OCI-LY1 (cell line): ENCODE measurements around the gene PIP5K1C.
A peak's percentile ranks its signal among the peaks of the same experiment; 100 is the strongest.

ENCODE experiments used
- H2AFZ ChIP-seq: fragments of 200-600 bp; sonication (generic), shearing (Covaris generic); 2 replicates; pipeline ENCODE4 v1.6.0; 2014; ENCODE audit warnings: antibody characterized with exemption, mild to moderate bottlenecking, low read length
- H3F3A ChIP-seq: fragments of 200-600 bp; sonication (generic), shearing (Covaris generic); 2 replicates; pipeline ENCODE4 v1.6.0; 2014; ENCODE audit warnings: mild to moderate bottlenecking, antibody characterized with exemption, low read length, moderate library complexity; ENCODE audit not compliant: insufficient read depth
- H3K27ac ChIP-seq: fragments of 200-600 bp; sonication (generic); 2 replicates; pipeline ENCODE4 v1.5.1; 2014; ENCODE audit warnings: low read length, mixed run types, mild to moderate bottlenecking, low read depth; ENCODE audit not compliant: poor library complexity, severe bottlenecking
- H3K27me3 ChIP-seq: fragments of 200-600 bp; sonication (generic); 2 replicates; pipeline ENCODE4 v1.6.0; 2014; ENCODE audit warnings: antibody characterized with exemption, mild to moderate bottlenecking, low read length, moderate library complexity; ENCODE audit not compliant: insufficient read depth
- H3K36me3 ChIP-seq: fragments of 200-600 bp; sonication (generic); 2 replicates; pipeline ENCODE4 v1.6.1; 2014; ENCODE audit warnings: mild to moderate bottlenecking, antibody characterized with exemption, low read length, moderate library complexity, mixed read lengths; ENCODE audit not compliant: insufficient read depth
- H3K4me1 ChIP-seq: fragments of 200-600 bp; sonication (generic); 2 replicates; pipeline ENCODE4 v1.5.1; 2014; ENCODE audit warnings: mild to moderate bottlenecking, low read length, moderate library complexity; ENCODE audit not compliant: insufficient read depth, severe bottlenecking
- H3K4me2 ChIP-seq: fragments of 200-600 bp; sonication (generic), shearing (Covaris generic); 2 replicates; pipeline ENCODE4 v1.6.1; 2014; ENCODE audit warnings: low read length
- H3K4me3 ChIP-seq: fragments of 200-600 bp; sonication (generic); 2 replicates; pipeline ENCODE4 v1.5.1; 2014; ENCODE audit warnings: low read length, low read depth, mild to moderate bottlenecking, mixed read lengths; ENCODE audit not compliant: poor library complexity, severe bottlenecking
- H3K79me2 ChIP-seq: fragments of 200-600 bp; shearing (Covaris generic); 2 replicates; pipeline ENCODE4 v1.6.1; 2016; ENCODE audit warnings: mixed run types, low read length, mixed read lengths; ENCODE audit not compliant: insufficient read depth
- H3K9ac ChIP-seq: fragments of 200-600 bp; sonication (generic), shearing (Covaris generic); 2 replicates; pipeline ENCODE4 v1.6.1; 2014; ENCODE audit warnings: mild to moderate bottlenecking, low read length, mixed read lengths
- H3K9me2 ChIP-seq: fragments of 200-600 bp; sonication (generic), shearing (Covaris generic); 2 replicates; pipeline ENCODE4 v1.6.1; 2014; ENCODE audit warnings: low read depth, mild to moderate bottlenecking, low read length, mixed read lengths
- H3K9me3 ChIP-seq: fragments of 200-600 bp; shearing (Covaris generic); 2 replicates; pipeline ENCODE4 v1.6.1; 2014; ENCODE audit warnings: low read length, mixed read lengths
- H4K20me1 ChIP-seq: fragments of 200-600 bp; sonication (generic), shearing (Covaris generic); 2 replicates; pipeline ENCODE4 v1.6.0; 2016; ENCODE audit warnings: mild to moderate bottlenecking, low read length; ENCODE audit not compliant: insufficient read depth
- EZH2 ChIP-seq: fragments of 200-600 bp; sonication (generic), shearing (Covaris generic); IDR thresholded peaks from 2 replicates; pipeline ENCODE4 v1.8.0; 2017; ENCODE audit warnings: borderline replicate concordance, mixed run types, mild to moderate bottlenecking, antibody characterized with exemption, low read length, moderate library complexity, mixed read lengths
- TF ChIP-seq, protein P1 (sequence below): fragments of 200-600 bp; sonication (generic), shearing (Covaris generic); IDR thresholded peaks from 2 replicates; pipeline ENCODE4 v1.5.1; 2017; ENCODE audit warnings: mild to moderate bottlenecking, antibody characterized with exemption, low read length, moderate library complexity, mixed read lengths

Gene PIP5K1C

DNA sequence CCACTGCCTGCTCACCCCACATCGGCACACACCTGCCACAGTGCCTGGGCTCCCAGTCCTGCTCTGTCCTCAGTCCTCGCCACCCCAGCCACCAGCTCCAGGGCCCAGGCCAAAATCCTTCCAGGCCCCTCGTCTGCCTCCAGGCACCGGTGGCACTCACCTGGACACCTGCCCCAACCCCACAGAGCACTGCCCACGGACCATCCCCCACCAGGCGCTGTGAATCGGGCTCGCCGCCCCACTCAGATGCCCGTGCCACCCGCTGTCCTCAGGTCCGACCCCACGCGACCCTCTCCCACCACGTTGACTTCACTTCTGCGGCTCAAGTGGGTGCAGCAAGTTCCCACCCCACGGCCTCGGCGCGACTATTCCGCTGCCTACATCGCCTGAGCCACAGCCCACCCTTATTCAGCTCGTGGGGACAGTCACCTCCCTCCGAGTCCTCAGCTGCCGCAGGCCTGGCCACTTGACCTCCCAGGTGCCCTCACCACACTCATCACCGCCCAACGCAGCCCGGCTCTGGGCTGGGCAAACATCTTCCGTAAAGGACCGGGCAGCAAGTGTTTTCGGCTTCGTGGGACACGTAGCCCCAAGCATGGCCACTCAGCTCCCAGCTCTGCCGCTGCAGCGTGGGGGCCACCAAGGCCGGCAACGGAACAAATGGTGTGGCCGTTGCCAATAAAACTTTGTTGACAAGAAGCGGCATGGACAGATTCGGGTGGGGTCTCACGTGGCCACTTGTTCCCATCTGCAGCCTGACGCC, 5.7 kb downstream of the PIP5K1C start:
- no peak overlapping the region for H3K27ac ChIP-seq
- no peak overlapping the region for H2AFZ ChIP-seq
- H3K9me3 ChIP-seq = no peaks in the 10 kb centered on the region
- H3K9me2 ChIP-seq = no peaks in the 10 kb centered on the region
- no peaks in the 10 kb centered on the region for H4K20me1 ChIP-seq
- TF ChIP-seq, protein P1, sequence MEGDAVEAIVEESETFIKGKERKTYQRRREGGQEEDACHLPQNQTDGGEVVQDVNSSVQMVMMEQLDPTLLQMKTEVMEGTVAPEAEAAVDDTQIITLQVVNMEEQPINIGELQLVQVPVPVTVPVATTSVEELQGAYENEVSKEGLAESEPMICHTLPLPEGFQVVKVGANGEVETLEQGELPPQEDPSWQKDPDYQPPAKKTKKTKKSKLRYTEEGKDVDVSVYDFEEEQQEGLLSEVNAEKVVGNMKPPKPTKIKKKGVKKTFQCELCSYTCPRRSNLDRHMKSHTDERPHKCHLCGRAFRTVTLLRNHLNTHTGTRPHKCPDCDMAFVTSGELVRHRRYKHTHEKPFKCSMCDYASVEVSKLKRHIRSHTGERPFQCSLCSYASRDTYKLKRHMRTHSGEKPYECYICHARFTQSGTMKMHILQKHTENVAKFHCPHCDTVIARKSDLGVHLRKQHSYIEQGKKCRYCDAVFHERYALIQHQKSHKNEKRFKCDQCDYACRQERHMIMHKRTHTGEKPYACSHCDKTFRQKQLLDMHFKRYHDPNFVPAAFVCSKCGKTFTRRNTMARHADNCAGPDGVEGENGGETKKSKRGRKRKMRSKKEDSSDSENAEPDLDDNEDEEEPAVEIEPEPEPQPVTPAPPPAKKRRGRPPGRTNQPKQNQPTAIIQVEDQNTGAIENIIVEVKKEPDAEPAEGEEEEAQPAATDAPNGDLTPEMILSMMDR = no peak
- TF ChIP-seq EZH2 = no peak
- peaks cover 6% of the 10 kb centered on the region for H3K4me1 ChIP-seq
- no peaks in the 10 kb centered on the region for H3K36me3 ChIP-seq
- H3K9ac ChIP-seq = no peak overlapping the region
- H3K27me3 ChIP-seq = peaks cover 20% of the 10 kb centered on the region
- no peaks in the 10 kb centered on the region for H3K79me2 ChIP-seq
- H3F3A ChIP-seq = no peaks in the 10 kb centered on the region
- H3K4me3 ChIP-seq = no peak overlapping the region
- H3K4me2 ChIP-seq = no peak overlapping the region

DNA sequence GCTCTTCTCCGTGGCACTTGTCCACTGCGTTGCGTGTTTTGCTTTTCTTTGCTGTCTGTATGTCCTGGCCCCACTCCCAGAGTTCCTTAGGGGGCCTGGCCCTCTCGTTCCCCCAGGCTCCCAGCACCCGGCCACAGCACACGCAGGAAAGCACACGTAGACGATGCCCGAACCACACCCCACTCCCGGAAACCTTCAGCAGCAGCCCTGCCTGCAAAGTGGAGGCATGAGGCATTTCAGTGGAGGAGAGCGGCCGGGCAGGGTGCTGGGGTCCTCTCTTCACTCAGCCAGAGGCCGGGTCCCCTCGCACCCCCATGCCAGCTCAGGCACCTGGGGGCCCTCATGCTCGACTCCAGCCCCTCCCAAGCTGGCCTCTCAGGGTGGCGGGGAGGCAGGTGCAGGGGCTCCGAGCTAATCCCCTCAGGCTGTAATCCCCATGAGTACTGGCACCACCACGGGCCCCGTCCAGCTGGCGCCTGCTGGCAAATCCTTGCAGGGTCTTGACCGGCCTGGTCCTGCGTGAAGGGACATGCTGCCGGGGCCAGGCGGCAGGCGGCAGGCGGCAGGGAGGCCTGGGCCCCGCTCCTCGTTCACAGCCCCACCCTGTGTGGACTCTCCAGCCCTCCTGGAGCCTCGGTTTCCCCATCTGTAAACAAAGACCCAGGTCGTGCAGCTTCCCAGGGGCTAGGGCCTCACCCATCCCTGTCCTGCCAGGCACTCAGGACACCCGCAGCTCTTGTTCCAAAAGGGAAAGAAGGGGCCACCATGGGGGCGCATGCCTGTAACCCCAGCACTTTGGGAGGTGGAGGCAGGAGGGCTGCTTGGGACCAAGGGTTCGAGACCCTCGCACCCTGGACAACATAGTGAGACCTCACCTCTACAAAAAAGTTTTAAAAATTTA, 7.0 kb downstream of the PIP5K1C start:
- Histone ChIP-seq H3K36me3 (no peaks in the 10 kb centered on the region), H2AFZ (no peak overlapping the region), H3K9me3 (no peaks in the 10 kb centered on the region), H3K4me1 (peaks cover 3% of the 10 kb centered on the region), H3K9ac (no peak overlapping the region), H3K79me2 (no peaks in the 10 kb centered on the region), H3K9me2 (no peaks in the 10 kb centered on the region), H3K4me2 (no peak overlapping the region), H3K4me3 (no peak overlapping the region), H4K20me1 (no peaks in the 10 kb centered on the region), H3F3A (no peaks in the 10 kb centered on the region), H3K27ac (no peak overlapping the region), H3K27me3 (peaks cover 18% of the 10 kb centered on the region; the same call in 1 of the 2 replicates)
- TF ChIP-seq, protein P1 = no peak
- no peak for TF ChIP-seq EZH2

DNA sequence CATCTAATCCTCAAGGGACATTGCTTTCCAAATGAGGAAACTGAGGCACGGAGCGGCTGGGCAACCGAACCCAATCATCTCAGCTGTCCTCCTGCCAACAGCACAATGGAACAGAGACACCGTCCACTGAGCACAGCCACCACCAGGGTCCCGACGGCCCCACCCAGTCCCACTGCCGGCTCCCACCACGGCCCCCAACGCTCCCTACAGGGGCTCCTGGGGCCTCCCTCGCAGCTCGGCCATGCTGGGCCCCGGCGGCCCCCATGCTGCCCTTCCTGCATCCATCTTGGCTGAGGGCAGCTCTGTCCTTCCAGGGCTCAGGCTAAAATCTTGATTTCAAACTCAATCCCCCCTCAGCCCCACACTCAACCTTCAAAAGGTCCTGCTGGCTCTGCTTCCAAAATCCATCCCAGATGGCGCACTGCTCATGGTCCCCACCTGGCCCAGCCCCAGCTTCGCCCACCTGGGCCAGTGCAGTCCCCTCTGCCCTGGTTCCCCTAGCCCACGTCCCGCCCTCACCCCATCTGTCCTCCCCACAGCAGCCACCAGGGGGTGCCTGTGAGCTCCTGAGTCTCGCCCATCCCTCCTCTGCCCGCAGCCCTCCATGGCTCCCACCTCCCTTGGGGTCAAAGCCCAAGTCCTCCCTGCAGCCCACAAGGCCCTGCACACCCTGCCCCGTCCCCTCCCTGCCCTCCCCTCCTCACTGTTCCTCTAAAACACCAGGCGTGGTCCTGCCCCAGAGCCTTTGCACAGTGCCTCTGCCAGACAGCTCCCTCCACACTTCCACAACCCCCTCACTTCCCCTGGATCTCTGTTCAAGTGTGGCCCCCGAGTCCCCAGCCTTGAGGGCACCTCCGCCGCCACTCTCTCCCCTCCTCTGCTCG, 7.9 kb downstream of the PIP5K1C start:
- no peaks in the 10 kb centered on the region for H4K20me1 ChIP-seq
- peaks cover 11% of the 10 kb centered on the region for H3K4me1 ChIP-seq

More for the DNA sequence above, 7.9 kb downstream of the PIP5K1C start:
- Histone ChIP-seq H3K9me2 (no peaks in the 10 kb centered on the region), H3K9me3 (no peaks in the 10 kb centered on the region), H3K4me3 (no peak overlapping the region), H3K27ac (no peak overlapping the region), H3K9ac (no peak overlapping the region), H3K4me2 (no peak overlapping the region), H3K27me3 (peaks cover 18% of the 10 kb centered on the region; the same call in 1 of the 2 replicates), H2AFZ (no peak overlapping the region), H3K36me3 (no peaks in the 10 kb centered on the region), H3F3A (no peaks in the 10 kb centered on the region), H3K79me2 (no peaks in the 10 kb centered on the region)
- TF ChIP-seq, protein P1 = peak; percentile 51
- TF ChIP-seq EZH2 = no peak
